HG03135 (cell line): Measurements from ENCODE around the gene RAD1.

Experiments used
- ATAC-seq: cut with Tn5 transposase; IDR thresholded peaks from one replicate; pipeline ENCODE4 v1.9.1; 2021; ENCODE audit warnings: mild to moderate bottlenecking, moderate library complexity; ENCODE audit not compliant: unreplicated experiment

The RAD1 gene

DNA sequence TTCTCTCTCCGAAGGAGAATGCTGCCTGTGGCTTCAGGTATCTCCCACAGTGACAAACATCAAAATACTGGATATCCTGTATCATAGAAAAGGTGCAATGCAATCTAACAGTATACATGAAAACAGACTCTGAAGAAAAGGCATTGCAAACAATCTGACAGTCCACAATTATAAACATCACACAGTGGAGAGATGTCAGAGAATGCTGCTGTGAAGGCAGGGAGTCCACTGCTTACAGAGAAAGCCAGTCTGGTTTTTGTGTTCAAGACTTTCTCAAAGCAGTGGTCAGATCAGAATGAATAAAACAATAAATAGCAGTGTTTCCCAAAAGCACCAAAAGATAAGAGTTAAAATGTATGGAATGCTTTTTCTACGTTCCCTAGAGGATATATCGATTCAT is 47.6 kb downstream of the RAD1 start:
- no peak for ATAC-seq

DNA sequence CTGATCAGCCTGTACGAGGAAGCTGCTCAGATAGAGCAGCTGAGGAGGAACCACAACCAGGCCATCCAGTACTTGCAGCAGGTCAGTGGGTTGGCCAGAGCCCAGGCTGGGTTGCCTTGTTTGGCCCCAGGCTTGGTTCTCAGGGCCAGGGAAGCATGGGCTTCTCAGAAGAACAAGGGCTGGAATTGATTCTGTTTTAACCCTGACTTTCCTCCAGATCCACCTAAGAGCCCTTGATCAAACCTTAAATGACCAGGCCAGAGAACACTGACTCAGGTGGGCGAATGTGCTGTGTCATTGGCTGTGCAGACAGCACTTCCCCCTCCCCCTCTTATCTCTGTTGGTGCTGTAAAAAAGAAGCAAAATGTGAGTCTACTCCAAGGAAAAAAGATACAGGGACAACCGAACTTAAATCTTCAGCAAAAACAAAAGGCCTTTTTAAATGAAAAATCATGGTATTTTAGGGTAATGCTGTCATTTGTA is 48.3 kb downstream of the RAD1 start:
- no peak for ATAC-seq

DNA sequence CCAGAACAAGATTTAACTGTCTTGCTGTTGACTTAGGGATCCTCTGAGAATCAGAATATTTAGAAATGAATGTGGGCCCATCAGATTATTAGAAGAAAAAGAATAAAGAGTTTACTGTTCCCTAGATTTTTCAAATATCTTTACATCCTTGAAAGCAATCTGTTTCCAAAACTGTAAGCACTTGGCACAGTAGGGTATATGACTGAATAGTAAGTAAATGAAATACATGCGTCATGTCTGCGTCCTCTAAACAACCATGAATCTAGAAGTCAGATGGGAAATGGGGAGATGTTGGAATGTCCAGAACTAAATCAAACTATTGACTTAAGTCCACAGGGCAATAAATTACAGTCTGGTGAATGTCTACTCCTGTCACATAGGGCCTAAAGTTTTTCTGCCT is 50.2 kb downstream of the RAD1 start:
- ATAC-seq: no peak

DNA sequence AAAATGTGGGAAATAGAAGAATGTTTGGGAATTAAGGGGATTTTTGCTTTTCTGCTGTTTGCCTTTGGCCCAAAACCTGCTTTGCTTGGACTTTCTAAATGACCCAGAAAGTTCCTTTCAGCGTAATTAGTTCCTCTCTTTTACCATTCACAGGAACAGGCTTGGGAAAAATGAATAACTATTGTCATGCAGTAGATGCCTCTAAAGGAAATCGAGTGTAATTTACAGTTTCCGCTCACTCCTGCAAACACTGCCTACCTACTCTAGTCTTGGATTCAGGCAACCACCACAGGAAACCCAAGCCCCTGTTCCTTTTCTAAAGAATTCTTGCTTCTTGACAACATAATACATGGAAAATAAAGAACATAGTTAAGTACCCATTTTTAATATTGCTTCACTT is 51.4 kb downstream of the RAD1 start:
- no peak for ATAC-seq

DNA sequence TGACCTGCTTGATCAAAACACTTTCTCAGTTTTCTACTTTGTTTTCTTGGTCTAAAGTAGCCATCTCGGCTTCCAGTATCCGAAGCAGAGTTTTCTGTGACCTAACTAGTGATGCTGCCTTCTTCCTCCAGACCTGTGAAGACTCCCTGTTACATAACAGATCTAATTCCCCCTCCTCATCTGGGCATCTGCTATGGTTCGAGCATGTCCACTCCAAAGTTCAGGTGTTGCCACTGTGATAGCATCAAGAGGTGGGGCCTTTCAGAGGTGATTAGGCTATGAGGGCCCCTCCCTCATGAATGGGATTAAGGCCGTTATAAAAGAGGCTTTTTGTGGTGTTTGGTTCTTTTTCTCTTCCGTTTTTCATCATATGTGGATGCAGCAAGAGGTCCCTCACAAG is 56.1 kb downstream of the RAD1 start:
- ATAC-seq: no peak

DNA sequence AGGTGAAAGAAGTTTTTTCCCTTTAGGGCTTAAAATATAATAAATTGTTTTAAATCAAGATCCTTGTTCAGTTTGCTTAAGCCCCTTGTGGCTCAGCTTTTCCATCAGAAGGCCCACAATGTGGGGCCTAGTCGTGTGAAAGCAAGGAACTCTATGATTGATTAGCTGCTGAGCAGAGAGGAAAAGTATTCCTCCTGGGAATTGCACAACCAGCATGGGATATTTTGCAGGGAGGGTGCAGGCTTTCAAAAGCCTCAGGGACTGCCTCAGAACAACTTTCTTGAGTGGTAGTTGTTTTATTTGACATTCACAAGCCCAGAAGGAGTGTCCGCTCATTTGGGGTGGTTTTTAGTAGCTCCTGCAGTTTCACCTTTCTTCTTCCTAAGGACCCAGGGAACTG is 56.5 kb downstream of the RAD1 start:
- no peak for ATAC-seq

DNA sequence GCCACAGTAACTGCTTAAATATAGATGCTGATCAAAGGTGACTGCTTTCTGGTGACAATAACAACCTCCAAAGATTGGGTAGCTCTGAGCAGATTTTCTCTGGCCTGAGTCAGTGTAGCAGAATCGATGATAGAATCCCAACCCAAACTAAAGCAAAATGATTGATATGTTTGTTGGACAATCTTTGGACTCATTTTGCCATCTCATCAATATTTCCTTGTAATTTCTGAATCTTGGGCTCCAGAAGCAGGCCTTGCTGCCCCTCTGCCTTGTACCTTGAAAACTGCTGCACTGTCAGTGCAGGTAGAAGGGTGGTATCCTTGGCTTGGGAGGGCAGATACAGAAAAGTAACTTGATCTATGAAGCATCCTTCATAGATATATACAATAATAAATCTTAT is 57.4 kb downstream of the RAD1 start:
- no peak for ATAC-seq

DNA sequence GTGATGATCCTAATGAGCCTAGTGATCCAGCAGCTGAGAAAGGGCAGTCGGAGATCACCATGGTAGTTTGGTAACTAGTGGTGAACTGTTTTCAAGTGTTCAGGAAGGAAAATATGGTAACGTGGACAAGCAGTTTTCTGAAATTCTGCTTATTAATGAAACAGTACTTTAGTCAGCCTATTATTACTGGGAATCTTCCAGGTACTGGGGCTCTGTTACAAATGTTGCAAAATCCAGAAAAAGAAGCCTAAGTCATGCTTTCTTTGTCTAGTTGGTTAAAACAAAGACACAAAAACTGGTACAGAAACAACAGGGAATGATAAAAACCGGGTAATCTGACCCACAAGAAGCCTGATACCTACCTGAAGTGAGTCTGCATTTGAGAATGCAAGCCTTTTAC is 58.1 kb downstream of the RAD1 start:
- no peak for ATAC-seq
